A673 (cell line): Measurements from ENCODE around the gene PDE4B.

Experiments used
- CTCF ChIP-seq: fragments of 300-800, 200-600 bp; sonication (generic); conservative IDR thresholded peaks from 2 replicates; pipeline ENCODE4 v1.5.1; 2017; ENCODE audit warnings: low read depth, mild to moderate bottlenecking, antibody characterized with exemption, low read length, moderate library complexity, mixed read lengths
- EZH2 ChIP-seq: fragments of 200-600 bp; sonication (generic); IDR thresholded peaks from 2 replicates; pipeline ENCODE4 v1.6.1; 2017; ENCODE audit warnings: borderline replicate concordance, low read depth, mild to moderate bottlenecking, mixed read lengths, antibody characterized with exemption, low read length; ENCODE audit not compliant: poor library complexity, severe bottlenecking

DNA sequence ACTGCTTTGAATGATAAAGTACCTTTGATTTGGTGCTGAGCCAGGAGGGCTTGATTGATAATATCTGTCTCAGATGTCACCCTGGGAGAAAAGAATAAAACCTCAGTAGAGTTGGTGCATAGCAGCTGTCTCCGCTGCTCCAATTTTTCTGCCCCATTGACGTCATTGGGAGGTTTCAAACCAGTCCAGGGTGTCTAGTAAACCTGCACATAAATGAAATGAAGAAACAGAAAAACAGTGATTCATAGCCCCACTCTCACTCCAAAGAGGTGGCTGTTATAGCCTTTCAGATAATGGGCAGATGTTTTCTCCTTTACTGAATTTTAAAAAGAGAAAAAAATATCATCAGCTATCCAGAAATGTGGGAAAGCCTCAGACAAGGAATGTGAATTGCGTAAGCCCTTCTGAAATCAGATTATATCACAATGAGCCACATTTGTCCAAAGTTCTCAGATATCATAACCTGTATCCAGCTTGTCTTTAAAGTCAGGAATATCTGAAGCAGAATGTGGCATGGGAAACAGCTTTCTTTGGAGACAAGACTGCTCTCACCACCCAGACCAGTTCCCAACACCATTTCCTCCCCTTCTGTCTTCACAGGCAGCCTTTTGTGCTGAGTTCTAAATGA lies 390.0 kb downstream of the PDE4B start:
- TF ChIP-seq CTCF (no peak), EZH2 (no peak)
